ENCODE measurements around the gene ISG20L2. TPM values are rescaled to one million over a fixed set of nuclear protein-coding genes. Genes with fewer than 3 reads are reported as not detected.

The ISG20L2 gene
- total RNA-seq, 1 experiment from 2014 or later: 41.7 TPM

DNA sequence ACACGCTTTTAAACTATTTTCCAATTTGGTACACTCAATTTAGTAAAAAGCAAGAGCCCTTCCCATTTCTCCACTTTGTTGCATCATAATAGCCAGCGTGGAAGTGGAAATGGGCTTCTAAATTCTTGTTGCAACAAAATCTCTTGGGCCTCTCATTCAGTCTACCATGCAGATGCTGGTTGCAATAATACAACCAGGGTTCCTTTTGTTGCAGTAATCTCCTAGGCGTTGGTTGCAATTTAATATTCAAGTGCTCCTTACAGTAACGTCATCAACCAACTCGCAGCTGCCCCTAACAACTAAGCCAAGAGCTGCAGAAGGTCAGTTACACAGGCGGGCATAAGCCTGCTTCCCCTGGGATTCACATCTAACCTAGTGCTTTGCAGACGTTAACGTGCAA is 25.7 kb upstream of the ISG20L2 start:
- no peak for TF ChIP-seq TCF7L2 (IDR thresholded peaks at IDR 0.05; ENCODE audit: borderline replicate concordance, extremely low read depth, insufficient read depth, insufficient read length)
- no peak for TF ChIP-seq SP1 (IDR thresholded peaks at IDR 0.05; ENCODE audit: low read depth)
- TF ChIP-seq RAD21 (IDR thresholded peaks at IDR 0.05; ENCODE audit: low read depth): no peak
- no peak for TF ChIP-seq ZNF274 (IDR thresholded peaks at IDR 0.05; ENCODE audit: low read depth, low read length)
- ChIA-PET CTCF (no interaction called here), RAD21 (ENCODE audit: low non-redundant PET in 1 of 2, low total read pairs in 2 of 2, uncharacterized antibody in 2 of 2, unreplicated experiment in 2 of 2) (no interaction called here), POLR2A (interaction anchor here (1.3 kb wide), 1 partner anchor 13 kb away, joined by 4 read pairs; the partner anchor contains the start of gene MRPL24)
- Histone ChIP-seq H3K4me1 (ENCODE audit: control insufficient read depth in 1 of 2, insufficient read depth in 2 of 2, low read length in 2 of 2) (peaks cover 6 to 29% of the 10 kb centered on the region in 2 experiments; a peak in 3 of 4 replicates), H2AFZ (ENCODE audit: low read depth, low read length, poor library complexity, severe bottlenecking) (no peak overlapping the region), H3K9me3 (ENCODE audit: control insufficient read depth in 1 of 2, insufficient read depth in 1 of 2, low read depth in 1 of 2, low read length in 2 of 2) (no peaks in the 10 kb centered on the region), H3K27ac (ENCODE audit: low read depth, low read length) (no peak overlapping the region), H3K9ac (ENCODE audit: low read length) (no peak overlapping the region), H3K4me3 (replicated peaks in 1 of 2; ENCODE audit: low read depth in 1 of 2, low read length in 2 of 2) (no peak overlapping the region), H3K79me2 (ENCODE audit: insufficient read depth, low read length) (peaks cover 43% of the 10 kb centered on the region), H3K27me3 (ENCODE audit: insufficient read depth, low read length) (no peaks in the 10 kb centered on the region), H3K4me2 (ENCODE audit: low read length) (no peak overlapping the region), H3K36me3 (ENCODE audit: control insufficient read depth in 1 of 2, insufficient read depth in 2 of 2, low read length in 2 of 2) (no peaks in the 10 kb centered on the region; a peak in 1 of 4 replicates), H3K9me2 (ENCODE audit: insufficient read depth) (no peaks in the 10 kb centered on the region), H4K20me1 (ENCODE audit: insufficient read depth) (no peaks in the 10 kb centered on the region)
- BruUV-seq (replicated peaks): TSS peak; percentile 19
- ATAC-seq (no peak), DNase-seq (ENCODE audit: low read depth, low spot score) (no peak)
- intact Hi-C loops (cut with micrococcal nuclease): no loop called here

DNA sequence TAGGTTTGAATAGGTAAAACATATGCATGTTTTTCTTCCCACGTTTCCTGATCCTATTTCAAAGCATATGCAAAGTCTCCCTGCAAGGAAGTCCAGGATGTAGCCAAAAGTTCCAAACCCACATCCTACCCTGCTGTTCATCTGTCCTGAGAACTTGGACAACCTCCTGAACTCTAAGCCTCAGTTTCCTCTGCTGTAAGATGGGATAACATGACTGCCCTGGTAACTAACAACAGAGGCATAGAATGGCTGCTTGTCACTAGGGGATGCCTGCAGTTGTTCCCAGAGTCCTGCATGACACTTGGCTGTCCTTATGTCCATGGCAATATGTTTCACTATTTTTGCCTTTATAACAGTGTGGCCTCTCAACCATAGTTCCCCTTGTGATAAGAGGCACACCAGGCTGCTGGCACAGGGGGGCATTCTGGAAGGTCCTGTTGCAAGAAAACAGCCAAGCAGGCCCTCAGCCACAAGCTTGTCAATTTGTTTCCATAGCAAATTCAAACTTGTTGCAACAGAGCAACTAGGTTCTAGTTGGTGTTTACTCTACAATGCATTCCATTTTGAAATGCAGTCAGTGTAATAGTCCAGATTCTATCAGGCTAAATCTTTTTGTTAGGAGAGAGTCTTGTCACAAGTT is 24.4 kb upstream of the ISG20L2 start:
- ATAC-seq (no peak), DNase-seq (ENCODE audit: low read depth, low spot score) (no peak)
- H3K27me3 ChIP-seq (ENCODE audit: insufficient read depth, low read length): no peaks in the 10 kb centered on the region
- TSS peak; percentile 44 for BruUV-seq (replicated peaks)
- ChIA-PET CTCF (interaction anchor here (1.5 kb wide), 1 partner anchor 27 kb away, joined by 10 read pairs; no protein-coding TSS in a partner anchor), RAD21 (ENCODE audit: low non-redundant PET in 1 of 2, low total read pairs in 2 of 2, uncharacterized antibody in 2 of 2, unreplicated experiment in 2 of 2) (no interaction called here), POLR2A (interaction anchor here (0.6 to 1.9 kb wide), 2 partner anchors 12 to 14 kb away, joined by 3 to 9 read pairs; partner anchors contain the start of genes MRPL24 and PRCC)
- no peaks in the 10 kb centered on the region; a peak in 1 of 4 replicates for H3K36me3 ChIP-seq (ENCODE audit: control insufficient read depth in 1 of 2, insufficient read depth in 2 of 2, low read length in 2 of 2)
- peaks cover 16 to 35% of the 10 kb centered on the region in 2 experiments for H3K4me1 ChIP-seq (ENCODE audit: control insufficient read depth in 1 of 2, insufficient read depth in 2 of 2, low read length in 2 of 2)
- H3K4me3 ChIP-seq (replicated peaks in 1 of 2; ENCODE audit: low read depth in 1 of 2, low read length in 2 of 2): peak overlapping the region; percentile 67 to 97
- intact Hi-C loops (cut with micrococcal nuclease): loop anchor here (1.0 kb wide), 1 partner anchor 14 kb away; the partner anchor contains the start of gene PRCC
- no peaks in the 10 kb centered on the region for H4K20me1 ChIP-seq (ENCODE audit: insufficient read depth)
- H3K4me2 ChIP-seq (ENCODE audit: low read length): peak overlapping the region; percentile 97
- H2AFZ ChIP-seq (ENCODE audit: low read depth, low read length, poor library complexity, severe bottlenecking): no peak overlapping the region
- H3K79me2 ChIP-seq (ENCODE audit: insufficient read depth, low read length): peaks cover 56% of the 10 kb centered on the region
- H3K9me2 ChIP-seq (ENCODE audit: insufficient read depth): no peaks in the 10 kb centered on the region
- no peaks in the 10 kb centered on the region for H3K9me3 ChIP-seq (ENCODE audit: control insufficient read depth in 1 of 2, insufficient read depth in 1 of 2, low read depth in 1 of 2, low read length in 2 of 2)
- H3K9ac ChIP-seq (ENCODE audit: low read length): peak overlapping the region; percentile 94
- TF ChIP-seq, protein P1, sequence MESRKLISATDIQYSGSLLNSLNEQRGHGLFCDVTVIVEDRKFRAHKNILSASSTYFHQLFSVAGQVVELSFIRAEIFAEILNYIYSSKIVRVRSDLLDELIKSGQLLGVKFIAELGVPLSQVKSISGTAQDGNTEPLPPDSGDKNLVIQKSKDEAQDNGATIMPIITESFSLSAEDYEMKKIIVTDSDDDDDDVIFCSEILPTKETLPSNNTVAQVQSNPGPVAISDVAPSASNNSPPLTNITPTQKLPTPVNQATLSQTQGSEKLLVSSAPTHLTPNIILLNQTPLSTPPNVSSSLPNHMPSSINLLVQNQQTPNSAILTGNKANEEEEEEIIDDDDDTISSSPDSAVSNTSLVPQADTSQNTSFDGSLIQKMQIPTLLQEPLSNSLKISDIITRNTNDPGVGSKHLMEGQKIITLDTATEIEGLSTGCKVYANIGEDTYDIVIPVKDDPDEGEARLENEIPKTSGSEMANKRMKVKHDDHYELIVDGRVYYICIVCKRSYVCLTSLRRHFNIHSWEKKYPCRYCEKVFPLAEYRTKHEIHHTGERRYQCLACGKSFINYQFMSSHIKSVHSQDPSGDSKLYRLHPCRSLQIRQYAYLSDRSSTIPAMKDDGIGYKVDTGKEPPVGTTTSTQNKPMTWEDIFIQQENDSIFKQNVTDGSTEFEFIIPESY (IDR thresholded peaks at IDR 0.05; ENCODE audit: extremely low read depth, insufficient replicate concordance, low read length): no peak
- no peak for TF ChIP-seq CBX3 (IDR thresholded peaks at IDR 0.05; ENCODE audit: low read depth)
- TF ChIP-seq ZNF274 (IDR thresholded peaks at IDR 0.05; ENCODE audit: low read depth, low read length): no peak
- TF ChIP-seq, protein P2, sequence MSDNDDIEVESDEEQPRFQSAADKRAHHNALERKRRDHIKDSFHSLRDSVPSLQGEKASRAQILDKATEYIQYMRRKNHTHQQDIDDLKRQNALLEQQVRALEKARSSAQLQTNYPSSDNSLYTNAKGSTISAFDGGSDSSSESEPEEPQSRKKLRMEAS (IDR thresholded peaks at IDR 0.05): no peak
- TF ChIP-seq SP1 (IDR thresholded peaks at IDR 0.05; ENCODE audit: low read depth): no peak
- no peak for TF ChIP-seq FOSL1 (IDR thresholded peaks at IDR 0.05; ENCODE audit: low read depth)
- TF ChIP-seq EZH2 (IDR thresholded peaks at IDR 0.05): no peak
- no peak for TF ChIP-seq EZH2phosphoT487 (IDR thresholded peaks at IDR 0.05; ENCODE audit: borderline replicate concordance)
- TF ChIP-seq YY1 (IDR thresholded peaks at IDR 0.05; ENCODE audit: extremely low read depth, insufficient replicate concordance, low read depth, low read length): no peak
- peak overlapping the region; percentile 99; the same call in 1 of the 2 replicates for H3K27ac ChIP-seq (ENCODE audit: low read depth, low read length)

Measured in HCT116 (cell line).